GM21825 (cell line): ENCODE data around the gene MCUR1.
"Not testable (repeated sequence)": the region's sequence is repeated elsewhere in the genome, so short reads cannot be mapped to it uniquely, and the experiment has no call there.

ENCODE experiments used
- ATAC-seq: cut with Tn5 transposase; IDR thresholded peaks from one replicate; pipeline ENCODE4 v1.9.1; 2021; ENCODE audit warnings: mild to moderate bottlenecking, moderate library complexity; ENCODE audit not compliant: unreplicated experiment

Gene MCUR1

DNA sequence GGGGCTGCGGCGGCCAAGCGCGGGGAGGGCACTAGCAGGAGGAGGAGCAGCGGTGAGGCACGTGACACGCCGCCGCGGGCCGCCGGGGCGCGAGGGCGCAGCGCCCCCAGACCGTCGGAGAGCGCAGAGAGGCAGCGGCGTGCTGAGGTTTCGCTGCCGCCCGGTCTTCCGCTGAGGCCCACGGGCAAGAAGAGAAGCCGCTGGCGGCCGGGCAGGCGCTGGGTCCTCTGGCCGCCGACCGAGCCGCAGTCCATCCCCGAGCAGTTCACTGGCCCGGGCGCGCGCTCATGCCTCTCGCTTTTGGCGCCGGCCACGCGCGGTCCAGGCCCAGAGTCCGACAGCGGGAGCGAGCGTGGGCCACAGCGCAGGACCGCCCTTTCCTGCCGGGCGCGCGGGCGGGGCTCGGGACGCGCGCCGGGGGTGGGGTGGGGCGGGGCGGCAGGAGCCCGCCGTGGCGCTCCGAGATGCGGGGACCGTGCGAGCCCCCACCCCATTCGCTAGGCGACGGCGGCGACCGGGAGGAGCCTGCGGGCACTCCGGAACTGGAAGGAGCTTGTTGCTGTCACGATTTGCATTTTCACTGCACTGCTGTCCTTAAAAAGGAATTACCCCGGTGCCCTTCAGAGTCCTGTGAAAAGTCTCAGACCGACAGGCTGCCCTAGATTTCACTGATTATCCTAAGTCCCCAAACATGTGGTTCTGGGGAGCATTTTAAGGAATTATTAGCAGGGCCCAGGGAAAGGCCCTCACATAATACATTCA lies at the start of gene MCUR1:
TSS of gene MCUR1 (minus strand) at position 382 of the 762 bp plus-strand sequence. CDS start at position 254, 128 bp downstream.
- peak; percentile 74 for ATAC-seq

GRCh38 chr6:13863699-13864155 lies 49.4 kb upstream of the MCUR1 start:
- ATAC-seq: no peak

- not testable (repeated sequence) for ATAC-seq
These were observed 46.3 kb upstream of the MCUR1 start for GRCh38 chr6:13860556-13861185.

GRCh38 chr6:13859871-13860555 lies 45.7 kb upstream of the MCUR1 start:
- ATAC-seq: no peak

DNA sequence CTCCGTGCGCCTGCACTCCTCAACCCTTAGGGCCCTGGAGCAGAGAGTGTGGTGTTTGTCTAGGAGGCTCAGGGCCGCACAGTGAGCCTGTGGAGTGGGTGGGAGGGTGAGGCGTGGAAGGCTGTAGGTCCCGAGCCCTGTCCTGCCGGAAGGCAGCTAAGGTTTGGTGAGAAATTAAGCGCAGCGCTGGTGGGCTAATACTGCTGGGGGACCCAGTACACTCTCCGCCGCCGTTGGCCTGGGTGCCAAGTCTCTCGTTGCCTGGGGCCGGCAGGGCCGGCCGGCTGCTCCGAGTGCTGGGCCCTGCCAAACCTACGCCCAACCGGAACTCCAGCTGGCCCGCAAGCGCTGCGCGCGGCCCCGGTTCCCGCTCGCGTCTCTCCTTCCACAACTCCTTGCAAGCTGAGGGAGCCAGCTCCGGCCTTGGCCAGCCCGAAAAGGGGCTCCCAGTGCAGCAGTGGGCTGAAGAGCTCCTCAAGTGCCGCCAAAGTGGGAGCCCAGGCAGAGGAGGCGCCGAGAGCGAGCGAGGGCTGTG lies 40.4 kb upstream of the MCUR1 start:
- no peak for ATAC-seq

GRCh38 chr6:13853871-13854270 lies 39.5 kb upstream of the MCUR1 start:
- no peak for ATAC-seq

- no peak for ATAC-seq
These were observed 37.4 kb upstream of the MCUR1 start for GRCh38 chr6:13851803-13852202.

GRCh38 chr6:13851330-13851729 lies 37.0 kb upstream of the MCUR1 start:
- ATAC-seq: no peak

GRCh38 chr6:13850690-13851089 lies 36.3 kb upstream of the MCUR1 start:
- ATAC-seq: not testable (repeated sequence)

- no peak for ATAC-seq
These were observed 34.3 kb upstream of the MCUR1 start for GRCh38 chr6:13848522-13849150.

- ATAC-seq: no peak
These were observed 33.1 kb upstream of the MCUR1 start for GRCh38 chr6:13847326-13848050.

DNA sequence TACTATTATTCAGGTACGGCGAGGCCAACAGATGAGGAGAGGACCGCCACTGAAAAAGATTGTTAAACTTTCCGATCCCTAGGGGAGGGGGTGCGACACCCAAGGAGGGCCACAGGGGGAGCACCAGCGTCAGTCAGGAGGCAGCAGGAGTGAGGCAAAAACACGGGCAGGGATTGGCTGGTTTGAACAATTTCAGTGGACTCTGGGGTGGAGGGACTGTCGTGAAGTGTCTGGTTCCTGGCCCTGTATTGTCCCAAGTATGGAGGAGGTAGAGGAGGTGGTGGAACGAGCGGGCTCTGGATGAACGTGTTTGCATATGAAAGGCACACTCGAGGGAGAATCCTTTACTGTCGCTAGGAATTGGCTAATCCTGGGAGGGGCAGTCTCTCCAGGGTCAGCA lies 32.5 kb upstream of the MCUR1 start:
- no peak for ATAC-seq

DNA sequence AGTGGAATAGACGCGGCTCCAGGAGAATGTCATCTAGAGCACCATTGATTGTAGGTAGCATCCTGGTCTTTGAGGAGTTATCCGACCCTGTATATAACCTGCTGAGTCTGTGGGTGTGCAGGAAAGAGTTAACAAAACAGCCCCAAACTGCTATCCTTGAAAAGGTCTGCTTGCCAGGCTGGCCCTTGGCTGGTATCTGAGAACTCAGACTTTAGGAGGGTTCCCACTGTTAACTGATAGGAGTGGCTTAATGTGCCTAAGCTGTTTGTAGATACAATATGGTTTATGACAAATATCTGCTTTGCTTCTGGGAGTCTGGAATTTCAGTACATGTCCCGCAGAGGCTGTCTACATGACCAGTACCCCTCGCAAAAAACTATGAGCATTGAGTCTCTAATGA lies 27.6 kb upstream of the MCUR1 start:
- no peak for ATAC-seq

DNA sequence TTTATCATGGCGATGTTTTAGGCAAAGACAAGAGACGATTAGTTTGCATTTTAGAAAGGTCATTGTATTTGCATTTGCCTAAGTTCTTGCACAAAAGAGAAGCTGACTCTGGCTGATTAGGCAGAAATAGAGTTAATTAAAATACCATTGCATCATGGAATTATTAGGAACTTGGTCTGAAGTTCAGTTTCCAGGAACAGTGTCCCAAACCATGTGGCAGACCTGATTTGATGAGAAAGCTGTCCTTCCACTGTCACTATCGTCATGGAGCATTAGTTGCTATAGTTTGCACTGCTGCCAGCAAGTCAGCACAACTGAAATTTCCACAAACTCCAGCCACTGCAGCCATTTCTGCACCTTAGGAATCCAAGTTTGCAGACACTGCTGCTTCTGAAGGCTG lies 24.3 kb upstream of the MCUR1 start:
- ATAC-seq: no peak

- no peak for ATAC-seq
These were observed 21.8 kb upstream of the MCUR1 start for GRCh38 chr6:13836170-13836569.

GRCh38 chr6:13834790-13835189 lies 20.4 kb upstream of the MCUR1 start:
- ATAC-seq: no peak

- ATAC-seq: not testable (repeated sequence)
These were observed 19.7 kb upstream of the MCUR1 start for GRCh38 chr6:13834018-13834417.

DNA sequence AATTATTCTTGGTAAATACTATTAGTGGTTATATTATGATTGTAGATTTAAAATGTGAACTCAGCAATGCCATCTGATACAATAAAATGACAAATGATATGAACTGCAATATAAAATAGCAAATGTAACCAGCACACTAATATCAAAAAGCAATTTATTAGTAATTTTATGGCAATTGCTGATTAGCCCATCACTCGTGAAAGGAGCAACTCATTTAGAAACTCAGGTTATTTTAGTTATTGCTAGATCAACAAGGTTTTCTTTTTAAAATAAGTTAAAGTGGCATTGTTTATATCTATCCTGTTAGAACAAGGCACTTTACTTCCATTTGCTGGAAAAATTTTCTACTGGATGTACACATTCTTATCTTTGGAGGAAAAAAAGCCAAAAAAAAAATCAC lies 18.4 kb upstream of the MCUR1 start:
- ATAC-seq: no peak

DNA sequence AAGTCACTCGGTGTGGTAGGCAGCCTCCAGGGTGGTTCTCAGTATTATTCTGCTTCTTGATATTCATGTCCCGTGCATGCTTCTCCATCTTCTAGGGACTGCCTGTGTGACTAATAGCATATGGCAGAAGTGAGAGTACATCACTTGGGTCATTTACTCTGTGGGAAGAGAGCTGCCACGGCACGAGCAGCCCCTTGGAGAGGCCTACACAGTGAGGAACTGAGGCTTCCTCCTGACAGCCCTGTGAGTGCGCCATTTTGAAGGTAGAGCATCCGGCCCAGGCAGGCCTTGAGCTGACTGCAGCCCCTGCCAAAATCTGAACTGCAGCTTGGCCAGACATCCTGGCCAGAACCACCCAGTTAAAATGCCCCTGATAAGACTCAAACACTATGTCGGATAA lies 17.3 kb upstream of the MCUR1 start:
- ATAC-seq: peak; percentile 68

DNA sequence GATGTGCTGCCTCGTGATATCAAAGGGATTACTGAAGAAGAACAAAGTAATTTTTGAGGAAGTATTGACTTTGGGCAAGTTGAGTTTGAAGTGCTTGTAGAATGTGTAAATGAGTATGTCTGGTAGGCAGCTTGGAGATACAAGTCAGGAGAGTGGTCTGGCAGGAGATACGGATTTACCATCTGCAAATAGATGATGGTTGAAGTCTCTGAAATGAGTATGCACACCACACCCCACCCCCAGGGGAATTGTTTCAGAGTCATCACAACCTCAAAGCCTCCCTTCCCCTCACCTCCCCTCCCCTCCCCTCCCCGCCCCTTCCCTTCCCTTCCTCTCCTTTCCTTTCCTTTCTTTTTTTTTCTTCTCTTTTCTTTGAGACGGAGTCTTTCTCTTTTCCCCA lies 16.4 kb upstream of the MCUR1 start:
- no peak for ATAC-seq
